ENCODE results near the gene PXMP2. TPM values are rescaled to one million over a fixed set of nuclear protein-coding genes. Genes with fewer than 3 reads are reported as not detected.

Gene PXMP2
- total and polyA plus RNA-seq, 2 of the 8 experiments (the other 6 are each of a cell fraction or from before 2014, with no cell fraction given), result 13.8 to 15.1 TPM

- Histone ChIP-seq H4K8ac (ENCODE audit: extremely low read depth, insufficient read depth, low read length) (no peak overlapping the region), H2AFZ (ENCODE audit: low read length) (no peak overlapping the region), H3K18ac (ENCODE audit: extremely low read depth, low read length) (no peak overlapping the region), H2BK12ac (ENCODE audit: low read depth, low read length) (no peak overlapping the region), H3K4ac (replicated peaks; ENCODE audit: insufficient read length, low read depth, low read length) (no peak overlapping the region), H3K27ac (ENCODE audit: low read depth, low read length) (no peak overlapping the region), H2AK5ac (ENCODE audit: low read depth, low read length) (no peak overlapping the region), H4K20me1 (replicated peaks in 1 of 2; ENCODE audit: control insufficient read depth in 1 of 2, insufficient read depth in 2 of 2, low read length in 2 of 2) (peaks cover 3 to 10% of the 10 kb centered on the region in 2 experiments), H2BK15ac (ENCODE audit: low read length) (no peak overlapping the region), H3K4me2 (ENCODE audit: insufficient read depth in 1 of 2, low read depth in 2 of 2, low read length in 2 of 2) (no peak overlapping the region), H3K14ac (ENCODE audit: insufficient read length) (no peak overlapping the region), H4K91ac (replicated peaks; ENCODE audit: insufficient read length, low read length) (no peak overlapping the region), H4K5ac (ENCODE audit: insufficient read length, low read depth, low read length) (no peak overlapping the region), H3K4me1 (replicated peaks in 1 of 4; ENCODE audit: control insufficient read depth in 3 of 4, insufficient read depth in 4 of 4, low read length in 3 of 4) (0 out of 7 replicates have a peak, but pooled peaks cover 0 to 3% (median 0%) of the 10 kb centered on the region in 4 experiments), H3K23me2 (ENCODE audit: low read depth, low read length) (no peaks in the 10 kb centered on the region; the same call in 1 of the 2 replicates), H3K4me3 (ENCODE audit: extremely low read depth in 1 of 4, insufficient read depth in 2 of 4, low read depth in 3 of 4, low read length in 4 of 4) (no peak overlapping the region), H3K23ac (ENCODE audit: insufficient read length) (no peak overlapping the region), H3K9me3 (ENCODE audit: insufficient read depth in 2 of 2, low read depth in 1 of 2, low read length in 1 of 2) (no peaks in the 10 kb centered on the region), H2BK20ac (ENCODE audit: low read length) (no peak overlapping the region), H3K27me3 (replicated peaks in 1 of 4; ENCODE audit: control insufficient read depth in 3 of 4, extremely low read depth in 1 of 4, insufficient read depth in 3 of 4, low read length in 3 of 4) (no peaks in the 10 kb centered on the region), H3K79me1 (ENCODE audit: low read depth, low read length) (no peaks in the 10 kb centered on the region), H2BK120ac (replicated peaks; ENCODE audit: low read depth, low read length) (no peak overlapping the region), H2BK5ac (ENCODE audit: low read depth, low read length) (no peak overlapping the region), H3K36me3 (ENCODE audit: control insufficient read depth in 2 of 4, insufficient read depth in 4 of 4, low read length in 3 of 4) (peaks cover 31 to 69% (median 56%) of the 10 kb centered on the region in 4 experiments), H3K79me2 (ENCODE audit: control insufficient read depth in 1 of 2, insufficient read depth in 2 of 2, low read length in 2 of 2) (no peaks in the 10 kb centered on the region; a peak in 1 of 4 replicates), H3K56ac (replicated peaks; ENCODE audit: insufficient read length, low read depth, low read length) (no peak overlapping the region), H3K9ac (replicated peaks in 1 of 4; ENCODE audit: extremely low read depth in 1 of 4, low read depth in 3 of 4, low read length in 3 of 4) (no peak overlapping the region)
- CTCF ChIA-PET (ENCODE audit: partially characterized antibody), result interaction anchor here (1.5 kb wide), 1 partner anchor 15 kb away, joined by 7 read pairs; no protein-coding TSS in a partner anchor
- DNase-seq (ENCODE audit: low read depth in 1 of 2, low spot score in 2 of 2), result no peak
- WGBS, 2 experiments (ENCODE audit: extremely low coverage in 1 of 2, insufficient coverage in 1 of 2, insufficient read length in 1 of 2, insufficient replicate concordance in 2 of 2, low coverage in 1 of 2, low lambda C conversion rate in 2 of 2, missing lambda C conversion rate in 1 of 2), result 92% methylated on average over 7 of the region's 7 CpGs; no CpG with 5 or more reads in 1 of the 2 experiments
- POLR2A ChIA-PET (ENCODE audit: partially characterized antibody), result interaction anchor here (1.8 kb wide), 1 partner anchor 21 kb away, joined by 6 read pairs; no protein-coding TSS in a partner anchor
- no peak for FAIRE-seq
- TF ChIP-seq YY1 (IDR thresholded peaks at IDR 0.05; ENCODE audit: low read depth, low read length) (no peak), SUZ12 (IDR thresholded peaks at IDR 0.05; ENCODE audit: low read length) (no peak), ZNF274 (IDR thresholded peaks at IDR 0.05; ENCODE audit: borderline replicate concordance, extremely low read depth, low read length) (no peak), TBP (IDR thresholded peaks at IDR 0.05; ENCODE audit: low read depth, low read length) (no peak), ATF3 (IDR thresholded peaks at IDR 0.05; ENCODE audit: insufficient read depth, low read depth, low read length) (no peak), ATF2 (IDR thresholded peaks at IDR 0.05; ENCODE audit: low read length) (no peak), E2F6 (IDR thresholded peaks at IDR 0.05) (no peak), GTF2F1 (IDR thresholded peaks at IDR 0.05; ENCODE audit: borderline replicate concordance, low read depth, low read length) (no peak), SIN3A (conservative IDR thresholded peaks at IDR 0.05 in 1 of 2, IDR thresholded peaks at IDR 0.05 in 1 of 2; ENCODE audit: low read depth in 1 of 2, low read length in 2 of 2) (no peak)
Measured at GRCh38 chr12:132653567-132654290, 33.7 kb upstream of the PXMP2 start.
